Middle frontal gyrus (tissue), 1 donor: ENCODE data around the gene ART4.

Experiments used
- DNase-seq: peaks from one replicate; pipeline ENCODE4 v3.0.0-alpha.2; 2015; ENCODE audit warnings: low spot score; ENCODE audit errors: extremely low spot score

ART4 gene

DNA sequence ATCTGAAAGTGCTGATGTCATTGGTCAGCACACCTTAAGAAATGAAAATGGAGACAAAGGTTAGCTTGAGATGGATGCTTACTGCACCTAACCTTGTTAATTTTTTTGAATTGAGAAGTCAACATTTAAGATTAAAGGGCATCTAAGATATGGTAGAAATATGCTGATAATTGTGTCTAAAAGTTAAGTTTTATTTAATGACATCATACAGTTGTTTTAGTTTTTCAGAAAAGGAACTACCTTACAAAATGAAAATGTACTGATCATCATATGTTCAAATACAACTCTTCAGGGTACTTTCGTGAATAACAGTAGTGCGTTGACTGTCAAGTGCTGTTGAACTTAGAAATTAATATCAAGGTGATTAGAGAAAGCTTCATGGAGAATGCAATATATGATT lies 31.8 kb downstream of the ART4 start:
- DNase-seq: no peak

GRCh38 chr12:14810953-14811483 lies 32.3 kb downstream of the ART4 start:
- DNase-seq: no peak

DNA sequence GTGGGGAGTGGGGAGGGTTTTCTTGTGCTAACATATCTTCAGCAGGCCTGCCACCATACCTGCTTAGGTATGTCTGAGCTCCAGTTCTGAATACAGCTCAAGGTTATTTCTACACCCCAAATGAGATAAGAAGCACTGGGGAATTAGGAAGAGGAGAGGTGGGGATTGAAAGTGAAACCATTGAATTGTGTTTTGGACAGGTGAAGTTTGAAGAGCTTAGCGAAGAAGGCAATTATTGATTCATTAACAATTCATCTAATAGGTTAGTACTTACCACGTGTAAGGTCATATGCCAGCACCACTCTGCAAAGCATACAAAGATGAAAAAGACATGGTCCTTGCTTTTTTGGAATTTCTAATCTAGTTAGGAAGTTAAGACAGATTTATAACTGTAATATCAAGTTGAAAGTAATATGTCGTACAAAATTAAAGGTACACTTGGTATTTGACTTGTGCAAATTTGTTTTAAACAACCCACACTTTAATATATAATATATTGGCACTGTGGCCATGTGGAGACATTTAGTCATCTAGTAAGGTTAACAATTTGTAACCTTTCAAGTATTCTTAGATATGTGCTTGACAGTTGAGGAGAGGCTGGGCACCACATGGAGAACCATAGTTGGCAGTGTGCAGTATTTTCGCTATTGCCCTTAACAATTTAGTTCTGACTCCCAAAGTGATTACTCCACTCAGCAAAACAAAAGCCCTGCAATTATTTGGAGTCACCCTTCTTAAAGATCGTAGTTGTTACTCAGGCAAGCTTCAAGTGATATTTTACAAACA lies 33.0 kb downstream of the ART4 start:
- DNase-seq: no peak

DNA sequence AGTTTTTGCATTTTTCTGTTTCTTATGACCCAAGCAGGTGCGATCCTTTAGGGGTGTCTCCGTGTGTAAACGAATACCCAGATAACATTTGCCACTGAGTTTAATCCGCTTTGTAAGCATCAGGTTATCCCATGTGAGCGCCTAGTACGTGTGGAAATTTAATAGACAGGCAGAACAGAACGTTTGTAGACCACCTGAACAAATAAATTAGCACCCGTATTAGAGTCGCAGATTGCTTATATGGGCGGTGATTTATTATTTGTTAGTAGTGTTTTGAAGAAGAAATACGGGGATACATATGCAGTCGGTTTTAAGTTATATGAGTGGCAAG lies 39.5 kb downstream of the ART4 start:
- no peak for DNase-seq

GRCh38 chr12:14803011-14803829 lies 40.1 kb downstream of the ART4 start, which contains the start of the genes C12orf60 and WBP11:
C12orf60 (plus strand) TSS chr12:14803670; CDS start chr12:14822936, 19,266 bp downstream.
WBP11 (minus strand) TSS chr12:14803478; CDS start chr12:14801383, 2,095 bp downstream.
- DNase-seq: peak; percentile 98

GRCh38 chr12:14802721-14803010 lies 40.7 kb downstream of the ART4 start:
- no peak for DNase-seq

DNA sequence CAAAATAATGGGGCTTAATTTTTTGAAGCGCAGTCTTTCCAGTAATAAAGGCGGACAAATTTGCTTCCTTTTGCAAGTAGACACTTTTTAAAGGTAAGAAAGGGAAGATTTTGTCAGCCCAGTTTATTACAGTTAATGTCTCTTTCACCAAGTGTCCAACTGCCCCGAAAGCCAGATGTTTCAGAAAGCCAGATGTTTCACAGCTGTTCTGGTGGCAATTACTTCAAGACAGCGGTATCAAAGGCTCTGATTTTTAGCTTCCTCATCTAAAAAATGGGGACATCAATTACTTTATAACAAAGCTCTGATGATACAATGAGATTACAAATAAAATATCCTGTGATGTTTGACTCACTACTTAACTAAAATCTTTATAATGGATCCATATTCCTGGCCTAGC lies 41.1 kb downstream of the ART4 start:
- DNase-seq: no peak

DNA sequence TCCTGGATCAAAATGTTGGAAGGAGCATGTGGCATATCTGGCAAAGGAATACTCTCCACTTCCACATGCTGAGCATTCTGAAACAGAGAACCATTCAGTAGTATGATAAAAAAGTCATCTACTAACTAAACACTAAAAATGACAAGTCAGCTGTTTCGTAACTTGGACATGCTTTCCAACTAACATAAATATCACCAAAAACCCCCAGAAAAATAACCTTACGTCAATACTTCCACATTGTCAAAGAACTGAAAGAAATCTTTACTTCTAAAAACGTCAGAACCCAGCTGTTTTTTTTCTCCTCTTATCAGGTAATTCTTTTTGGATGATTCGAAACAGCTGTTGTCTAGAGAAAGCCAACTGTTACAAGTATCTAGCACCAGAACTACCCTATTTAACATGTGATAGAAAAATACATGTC lies 48.3 kb downstream of the ART4 start:
- no peak for DNase-seq

GRCh38 chr12:14785568-14785967 lies 57.8 kb downstream of the ART4 start:
- DNase-seq: no peak

GRCh38 chr12:14784471-14784870 lies 58.9 kb downstream of the ART4 start:
- DNase-seq: no peak

DNA sequence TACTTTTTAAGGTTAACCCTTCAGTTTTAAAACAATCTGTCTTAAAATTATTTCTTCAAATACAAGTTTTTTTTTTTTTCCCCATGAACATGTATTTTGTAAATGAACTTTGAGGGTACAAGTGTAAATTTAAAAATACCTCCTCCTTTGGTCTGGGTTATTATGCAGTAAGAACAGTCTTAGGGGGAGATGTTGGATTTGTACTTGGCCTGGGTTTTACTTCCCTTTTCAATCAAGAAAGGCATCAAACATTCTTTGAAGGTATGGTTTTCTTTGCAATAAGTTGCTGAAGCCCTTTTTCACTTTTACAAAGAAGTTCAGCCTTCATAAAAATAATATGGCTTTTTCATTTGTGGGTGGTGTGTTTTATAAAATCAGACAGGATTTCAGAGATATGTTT lies 60.6 kb downstream of the ART4 start:
- no peak for DNase-seq

- no peak for DNase-seq
These were observed 61.8 kb downstream of the ART4 start for GRCh38 chr12:14781563-14781962.

DNA sequence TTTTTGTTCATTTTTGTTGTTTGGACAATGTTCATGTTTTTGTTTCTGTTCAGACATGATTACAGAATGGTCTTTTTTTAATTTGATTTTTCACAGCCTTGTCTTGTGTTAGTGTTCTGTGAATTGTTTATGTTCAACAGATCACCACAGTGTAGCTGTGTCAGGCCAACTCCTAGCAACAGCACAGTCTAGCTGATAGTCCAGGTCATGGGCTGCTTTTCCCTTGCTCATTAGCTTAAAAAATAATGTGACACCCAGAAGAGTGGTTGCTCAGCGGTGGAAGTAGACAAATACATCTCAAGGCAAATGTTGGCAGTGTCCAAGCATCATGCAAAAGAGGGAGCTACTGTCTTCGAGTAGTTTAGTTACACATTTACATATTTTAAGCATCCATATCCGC lies 62.5 kb downstream of the ART4 start:
- no peak for DNase-seq

DNA sequence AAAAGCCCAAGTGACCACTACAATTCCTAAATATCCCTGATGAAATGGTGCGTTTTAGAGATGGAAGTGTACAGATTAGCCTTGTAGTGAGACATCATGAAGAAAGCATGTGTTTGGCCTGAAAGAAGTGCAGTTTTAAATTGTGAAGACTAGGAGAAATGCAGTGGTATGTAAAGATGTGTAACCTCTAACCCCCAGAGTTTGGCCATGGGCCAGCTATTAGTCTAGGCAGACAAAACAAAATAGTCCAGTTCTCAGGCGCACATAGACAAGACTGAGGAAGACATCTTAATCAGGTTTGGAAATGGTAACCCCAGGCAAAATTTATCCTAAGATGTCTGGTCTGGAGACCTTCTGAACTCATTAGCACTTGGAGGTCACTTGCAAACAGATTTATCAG lies 63.5 kb downstream of the ART4 start:
- no peak for DNase-seq

GRCh38 chr12:14777271-14777670 lies 66.1 kb downstream of the ART4 start:
- no peak for DNase-seq

GRCh38 chr12:14776236-14776961 lies 66.9 kb downstream of the ART4 start:
- no peak for DNase-seq

- DNase-seq: no peak
These were observed 67.7 kb downstream of the ART4 start for GRCh38 chr12:14775636-14775980.
